SK-N-SH (cell line): Measurements from ENCODE around the gene HMGXB4. TPM values are rescaled to one million over a fixed set of nuclear protein-coding genes. Genes with fewer than 3 reads are reported as not detected.

Experiments used
- CTCF ChIA-PET: fragments of 300-600, 350-600 bp; formaldehyde crosslinking; extraction: SDS; loops from one replicate; lab custom pipeline; 2021; lab: Yijun Ruan, JAX
- POLR2A ChIA-PET: fragments of 350-600 bp; sonication (Branson Sonifier 250); formaldehyde crosslinking; extraction: SDS; loops from one replicate; lab custom pipeline; 2020; ENCODE audit warnings: antibody characterized with exemption, inconsistent platforms; lab: Yijun Ruan, JAX
- DNase-seq: peaks from one replicate; pipeline ENCODE4 v3.0.0; 2012
- H2AFZ ChIP-seq: fragments of 200-600 bp; sonication (generic); 2 replicates; pipeline ENCODE4 v1.8.1; 2016; ENCODE audit warnings: antibody characterized with exemption, mild to moderate bottlenecking, low read depth
- H3F3A ChIP-seq: fragments of 200-600 bp; sonication (generic); replicated peaks from 2 replicates; pipeline ENCODE3; 2016; ENCODE audit warnings: antibody characterized with exemption, mild to moderate bottlenecking; ENCODE audit not compliant: insufficient read depth
- H3K27ac ChIP-seq, 2 experiments: fragments of 200-500 bp in 1 of 2; fragments of 200-600 bp in 1 of 2; sonication (Bioruptor generic) in 1 of 2; sonication (generic), shearing (Covaris generic) in 1 of 2; 2 replicates each; pipeline versions ENCODE4 v1.5.1 to v1.6.1; 2014 to 2016; ENCODE audit warnings: low read depth in 2 of 2, inconsistent platforms in 1 of 2, low read length in 1 of 2, mild to moderate bottlenecking in 1 of 2, mixed read lengths in 1 of 2
- H3K27me3 ChIP-seq: fragments of 200-600 bp; sonication (generic), shearing (Covaris generic); 2 replicates; pipeline ENCODE4 v1.6.1; 2016; ENCODE audit warnings: mixed run types; ENCODE audit not compliant: insufficient read depth
- H3K36me3 ChIP-seq, 2 experiments: fragments of 200-500 bp in 1 of 2; fragments of 200-600 bp in 1 of 2; sonication (Bioruptor generic) in 1 of 2; sonication (generic) in 1 of 2; replicated peaks in 1 of 2; 2 replicates each; pipeline versions ENCODE3 to v1.5.1; 2014 to 2016; ENCODE audit warnings: low read length in 1 of 2, mild to moderate bottlenecking in 1 of 2; ENCODE audit not compliant: insufficient read depth in 2 of 2, control insufficient read depth in 1 of 2
- H3K4me1 ChIP-seq, 2 experiments: fragments of 200-500 bp in 1 of 2; fragments of 200-600 bp in 1 of 2; sonication (Bioruptor generic) in 1 of 2; sonication (generic), shearing (Covaris generic) in 1 of 2; 2 replicates each; pipeline versions ENCODE4 v1.5.1 to v1.6.1; 2014 to 2016; ENCODE audit warnings: low read depth in 1 of 2, low read length in 1 of 2, mixed run types in 1 of 2; ENCODE audit not compliant: insufficient read depth in 2 of 2, control insufficient read depth in 1 of 2
- H3K4me2 ChIP-seq: fragments of 200-600 bp; sonication (generic), shearing (Covaris generic); 2 replicates; pipeline ENCODE4 v1.6.1; 2017; ENCODE audit warnings: mixed run types
- H3K4me3 ChIP-seq, 2 experiments: fragments of 200-500 bp in 1 of 2; fragments of 200-600 bp in 1 of 2; sonication (Bioruptor generic) in 1 of 2; sonication (generic), shearing (Covaris generic) in 1 of 2; 2 replicates each; pipeline versions ENCODE4 v1.5.1 to v1.8.1; 2014 to 2016; ENCODE audit warnings: low read depth in 2 of 2, inconsistent platforms in 1 of 2, low read length in 1 of 2, mild to moderate bottlenecking in 1 of 2, mixed read lengths in 1 of 2, moderate library complexity in 1 of 2
- H3K79me2 ChIP-seq: fragments of 200-600 bp; sonication (generic); 2 replicates; pipeline ENCODE4 v1.8.1; 2017; ENCODE audit warnings: mild to moderate bottlenecking; ENCODE audit not compliant: insufficient read depth
- H3K9ac ChIP-seq: fragments of 200-600 bp; sonication (generic); 2 replicates; pipeline ENCODE4 v1.6.1; 2017; ENCODE audit warnings: mixed run types
- H3K9me2 ChIP-seq: fragments of 200-600 bp; sonication (generic); 2 replicates; pipeline ENCODE4 v1.6.1; 2017; ENCODE audit warnings: mixed run types
- H3K9me3 ChIP-seq: fragments of 200-600 bp; sonication (generic); 2 replicates; pipeline ENCODE4 v1.6.1; 2017; ENCODE audit warnings: mixed run types, mild to moderate bottlenecking, moderate library complexity
- H4K20me1 ChIP-seq: fragments of 200-600 bp; sonication (generic); 2 replicates; pipeline ENCODE4 v1.6.1; 2017; ENCODE audit warnings: mild to moderate bottlenecking, mixed run types; ENCODE audit not compliant: insufficient read depth
- CHD2 ChIP-seq: fragments of 150-350 bp; IDR thresholded peaks from 2 replicates; pipeline ENCODE4 v1.6.1; 2018; ENCODE audit warnings: low read length; ENCODE audit not compliant: partially characterized antibody
- CTCF ChIP-seq: fragments of 200-600 bp; sonication (generic); IDR thresholded peaks from 2 replicates; pipeline ENCODE4 v1.6.1; 2017; ENCODE audit warnings: antibody characterized with exemption, mild to moderate bottlenecking, moderate library complexity
- ELF1 ChIP-seq: IDR thresholded peaks from 2 replicates; pipeline ENCODE4 v1.4.0; 2012
- FOXJ3 ChIP-seq: sonication (generic); formaldehyde crosslinking; IDR thresholded peaks from 2 replicates; pipeline ENCODE4 v1.5.1; 2020; ENCODE audit warnings: mild to moderate bottlenecking, missing genetic modification reagents
- GABPA ChIP-seq: IDR thresholded peaks from 2 replicates; pipeline ENCODE4 v1.4.0; 2012; ENCODE audit warnings: low read depth, mild to moderate bottlenecking
- GATA2 ChIP-seq: sonication (generic); formaldehyde crosslinking; IDR thresholded peaks from 2 replicates; pipeline ENCODE4 v1.5.0; 2020; ENCODE audit warnings: mild to moderate bottlenecking, missing genetic modification reagents
- JUND ChIP-seq: IDR thresholded peaks from 2 replicates; pipeline ENCODE4 v1.4.0; 2012
- MEF2A ChIP-seq: IDR thresholded peaks from 2 replicates; pipeline ENCODE4 v1.4.0; 2012; ENCODE audit warnings: low read depth, borderline replicate concordance
- NFIC ChIP-seq: IDR thresholded peaks from 2 replicates; pipeline ENCODE4 v1.4.0; 2012; ENCODE audit warnings: borderline replicate concordance
- PBX3 ChIP-seq: IDR thresholded peaks from 2 replicates; pipeline ENCODE4; 2012
- RAD21 ChIP-seq: IDR thresholded peaks from 2 replicates; pipeline ENCODE4 v1.6.1; 2012; ENCODE audit warnings: mild to moderate bottlenecking, low read length
- RFX5 ChIP-seq: IDR thresholded peaks from 2 replicates; pipeline ENCODE4 v1.6.1; 2012; ENCODE audit warnings: mild to moderate bottlenecking, improper control_type of control experiment, low read length
- SMC3 ChIP-seq: IDR thresholded peaks from 2 replicates; pipeline ENCODE4 v1.6.1; 2012; ENCODE audit warnings: low read depth, low read length, improper control_type of control experiment
- TEAD4 ChIP-seq: IDR thresholded peaks from 2 replicates; pipeline ENCODE4 v1.4.0; 2012; ENCODE audit warnings: mild to moderate bottlenecking, borderline replicate concordance; ENCODE audit not compliant: insufficient read depth
- USF2 ChIP-seq: fragments of 150-350 bp; IDR thresholded peaks from 2 replicates; pipeline ENCODE4 v1.6.1; 2017; ENCODE audit warnings: antibody characterized with exemption, low read length, low read depth, borderline replicate concordance
- ZBTB33 ChIP-seq: IDR thresholded peaks from 2 replicates; pipeline ENCODE4 v1.4.0; 2012; ENCODE audit warnings: low read depth, borderline replicate concordance
- whole genome bisulfite sequencing: methylation state at CpG from one replicate; pipeline ENCODE4 v1.1.6; 2017; ENCODE audit warnings: low lambda C conversion rate; 5-methylcytosine and 5-hydroxymethylcytosine counted together
- polyA plus RNA-seq, 3 experiments: library from polyadenylated mRNA; depleted of rRNA; stranded (reverse); fragments of >200 nt; gene quantifications; 2 replicates each; pipeline ENCODE4 v1.2.3, GENCODE V29; 2012

HMGXB4 gene
- polyA plus RNA-seq, 1 of the 3 experiments (the other 2 are of a cell fraction), result 16.5 TPM

- no peaks in the 10 kb centered on the region for H4K20me1 ChIP-seq
- H3K36me3 ChIP-seq, result no peaks in the 10 kb centered on the region
- H2AFZ ChIP-seq, result no peak overlapping the region
- no peaks in the 10 kb centered on the region for H3K9me2 ChIP-seq
- no peak overlapping the region for H3K4me2 ChIP-seq
- no peak for DNase-seq
- TF ChIP-seq ZBTB33 (no peak), RAD21 (no peak), RFX5 (no peak), JUND (no peak), USF2 (no peak), CTCF (no peak), FOXJ3 (no peak), CHD2 (no peak), PBX3 (no peak)
- no peak overlapping the region for H3K27ac ChIP-seq
- no peak overlapping the region for H3K4me3 ChIP-seq
- ChIA-PET POLR2A (no interaction called here), CTCF (interaction anchor here (0.8 to 1.7 kb wide), 2 partner anchors 9 to 14 kb away, joined by 4 to 5 read pairs; no protein-coding TSS in a partner anchor)
- H3K9me3 ChIP-seq, result no peaks in the 10 kb centered on the region
- WGBS, result 50% methylated on average over 2 of the region's 2 CpGs
- no peaks in the 10 kb centered on the region for H3F3A ChIP-seq
- H3K79me2 ChIP-seq, result no peaks in the 10 kb centered on the region
- H3K9ac ChIP-seq, result no peak overlapping the region
- no peaks in the 10 kb centered on the region; the same call in 1 of the 2 replicates for H3K27me3 ChIP-seq
- no peaks in the 10 kb centered on the region; a peak in 1 of 4 replicates for H3K4me1 ChIP-seq
These were observed 39.8 kb upstream of the HMGXB4 start for GRCh38 chr22:35217527-35217926.

- no peak overlapping the region for H3K27ac ChIP-seq
- H3K4me3 ChIP-seq, result no peak overlapping the region
- no peaks in the 10 kb centered on the region; the same call in 1 of the 2 replicates for H3K27me3 ChIP-seq
- H4K20me1 ChIP-seq, result no peaks in the 10 kb centered on the region
- ChIA-PET CTCF (interaction anchor here (0.8 to 1.7 kb wide), 3 partner anchors 9 to 13 kb away, joined by 4 to 5 read pairs (median 4); no protein-coding TSS in a partner anchor), POLR2A (no interaction called here)
- H3K9ac ChIP-seq, result no peak overlapping the region
- no peaks in the 10 kb centered on the region for H3K79me2 ChIP-seq
- DNase-seq, result no peak
- no peaks in the 10 kb centered on the region for H3F3A ChIP-seq
- no peaks in the 10 kb centered on the region for H3K9me3 ChIP-seq
- no peaks in the 10 kb centered on the region; a peak in 1 of 4 replicates for H3K4me1 ChIP-seq
- H3K36me3 ChIP-seq, result no peaks in the 10 kb centered on the region
- H3K4me2 ChIP-seq, result no peak overlapping the region
- H2AFZ ChIP-seq, result no peak overlapping the region
- no peaks in the 10 kb centered on the region for H3K9me2 ChIP-seq
- TF ChIP-seq MEF2A (no peak), ZBTB33 (no peak), TEAD4 (no peak), PBX3 (no peak), CTCF (no peak), NFIC (no peak), GATA2 (CRISPR knock-in tag) (no peak), ELF1 (no peak), GABPA (no peak), SMC3 (no peak)
These were observed 39.2 kb upstream of the HMGXB4 start for GRCh38 chr22:35218079-35218478.
